Skeletal muscle cell (primary cell): Measurements from ENCODE around the gene CAMKMT.

Experiments
- DNase-seq: peaks from one replicate; pipeline ENCODE4 v3.0.0-alpha.2; 2010; ENCODE audit warnings: low read depth
- H3K4me3 ChIP-seq: 2 replicates; pipeline ENCODE4 v1.5.1; 2011; ENCODE audit warnings: low read depth, mild to moderate bottlenecking, control low read depth, low read length, moderate library complexity

Gene CAMKMT

DNA sequence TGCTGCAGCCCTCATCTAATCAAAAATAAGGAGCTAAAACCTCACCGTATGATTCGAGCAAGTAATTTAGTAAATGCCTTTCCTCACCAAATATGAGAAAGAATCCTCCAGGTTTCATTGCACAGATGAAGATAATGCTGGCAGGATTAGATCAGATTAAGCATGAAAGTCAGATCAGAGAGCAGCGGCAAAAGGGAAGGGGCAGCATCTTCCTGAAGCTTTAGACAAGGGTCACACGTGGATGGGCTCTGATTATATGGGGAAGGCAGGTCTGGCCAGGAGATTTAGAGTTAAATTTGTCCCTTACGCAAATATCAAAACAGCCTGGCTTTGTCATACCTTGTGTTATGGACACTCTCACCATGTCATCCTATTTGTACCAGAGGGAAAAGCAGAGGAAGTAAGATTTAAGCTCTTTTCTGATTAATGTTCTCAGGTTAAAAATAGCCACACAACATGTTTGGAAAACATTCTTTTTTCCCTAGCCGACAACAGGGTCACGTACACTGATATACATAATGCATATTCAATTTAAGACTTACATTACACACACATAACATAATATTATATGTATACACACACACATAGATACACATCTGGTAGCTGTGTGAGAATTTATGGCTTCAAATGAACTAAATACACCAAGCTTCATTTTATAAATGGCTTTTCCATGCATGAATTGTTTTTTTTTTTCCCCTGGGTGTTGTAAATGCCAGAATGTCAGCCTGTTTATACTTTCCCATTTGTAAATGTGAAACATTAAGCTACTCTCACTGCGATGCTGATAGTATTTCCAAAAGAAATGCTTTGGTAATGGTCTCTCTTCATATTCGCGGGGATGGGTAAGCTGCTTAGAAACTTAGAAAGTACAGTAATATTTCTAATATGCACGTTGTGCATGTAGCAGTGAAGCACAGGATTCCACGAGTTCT, 383.5 kb downstream of the CAMKMT start:
- H3K4me3 ChIP-seq: no peak overlapping the region
- DNase-seq: no peak

- no peak overlapping the region for H3K4me3 ChIP-seq
- no peak for DNase-seq
Observed at GRCh38 chr2:44745922-44746766, 384.4 kb downstream of the CAMKMT start.

GRCh38 chr2:44746856-44747615, 385.3 kb downstream of the CAMKMT start:
- no peak for DNase-seq
- no peak overlapping the region for H3K4me3 ChIP-seq

DNA sequence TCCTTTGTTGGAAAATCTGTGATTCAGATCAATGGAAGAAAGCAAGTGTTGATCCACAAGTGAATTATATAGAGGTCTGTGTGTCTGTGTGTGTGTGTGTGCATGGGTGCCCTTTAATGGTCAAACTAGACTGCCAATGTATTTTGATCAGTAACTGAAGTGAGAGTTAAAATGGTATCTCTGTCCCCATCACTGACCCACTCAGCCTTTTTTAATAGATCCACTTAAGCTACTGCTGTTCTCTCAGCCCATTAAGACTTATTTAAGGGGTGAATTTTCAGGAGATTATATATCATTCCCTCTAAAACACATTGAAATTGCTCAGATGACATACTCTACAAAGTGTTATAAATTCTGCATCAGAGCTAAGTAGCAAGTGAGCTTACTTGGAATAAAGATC, 386.0 kb downstream of the CAMKMT start:
- no peak for DNase-seq
- H3K4me3 ChIP-seq: no peak overlapping the region

- H3K4me3 ChIP-seq: no peak overlapping the region
- DNase-seq: no peak
Observed at GRCh38 chr2:44751754-44752479, 390.2 kb downstream of the CAMKMT start.

- no peak for DNase-seq
- H3K4me3 ChIP-seq: no peak overlapping the region
Observed at GRCh38 chr2:44752761-44753160, 391.0 kb downstream of the CAMKMT start.

GRCh38 chr2:44753552-44754285, 392.0 kb downstream of the CAMKMT start:
- H3K4me3 ChIP-seq: no peak overlapping the region
- peak; percentile 6 for DNase-seq

GRCh38 chr2:44758591-44758990, 396.8 kb downstream of the CAMKMT start:
- no peak for DNase-seq
- H3K4me3 ChIP-seq: no peak overlapping the region

DNA sequence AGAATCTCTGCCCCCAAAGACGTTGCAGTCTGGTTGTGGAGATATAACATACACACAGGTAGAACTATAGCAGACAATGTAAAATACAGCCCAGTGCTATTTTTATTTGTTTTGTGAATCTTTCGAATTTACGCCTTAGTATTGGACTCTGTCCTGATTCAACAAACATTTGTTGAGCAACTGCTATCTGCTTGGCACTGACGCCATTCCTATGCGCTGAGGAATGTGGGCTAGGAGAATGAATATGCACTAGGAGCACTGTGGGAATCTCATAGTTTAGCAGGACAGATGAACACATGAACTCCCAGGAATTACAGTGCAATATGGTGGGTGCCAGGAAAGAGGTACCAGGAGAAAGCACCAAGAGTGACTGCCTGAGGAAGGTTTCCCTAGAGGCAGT, 398.1 kb downstream of the CAMKMT start:
- DNase-seq: no peak
- no peak overlapping the region for H3K4me3 ChIP-seq

DNA sequence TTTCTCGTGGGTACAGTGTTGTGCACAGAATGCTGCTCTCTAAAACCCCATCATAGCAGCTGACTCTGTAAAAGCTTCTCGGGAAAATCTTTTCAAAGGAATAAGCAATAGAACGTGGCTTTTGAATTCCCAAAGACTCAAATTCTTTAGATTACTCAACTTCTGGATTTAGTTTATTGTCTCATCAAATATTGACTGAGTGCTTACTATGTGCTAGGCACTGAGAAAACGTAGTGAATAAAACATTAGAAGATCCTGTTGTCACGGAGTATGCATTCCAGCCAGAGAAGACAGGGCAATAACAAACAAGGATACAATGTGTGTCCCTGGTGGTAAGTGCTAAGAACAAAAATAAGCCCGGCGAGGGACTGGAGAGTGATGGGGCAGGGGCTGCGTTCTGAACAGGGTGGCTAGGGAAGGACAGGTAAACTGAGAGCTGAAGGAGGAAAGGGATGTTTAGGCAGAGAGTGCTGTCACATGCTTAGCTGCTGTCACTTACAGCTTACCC, 401.6 kb downstream of the CAMKMT start:
- no peak for DNase-seq
- no peak overlapping the region for H3K4me3 ChIP-seq

- H3K4me3 ChIP-seq: no peak overlapping the region
- DNase-seq: no peak
Observed at GRCh38 chr2:44766220-44766619, 404.5 kb downstream of the CAMKMT start.

- DNase-seq: no peak
- no peak overlapping the region for H3K4me3 ChIP-seq
Observed at GRCh38 chr2:44766777-44767176, 405.0 kb downstream of the CAMKMT start.

GRCh38 chr2:44767691-44768090, 405.9 kb downstream of the CAMKMT start:
- no peak for DNase-seq
- H3K4me3 ChIP-seq: no peak overlapping the region

DNA sequence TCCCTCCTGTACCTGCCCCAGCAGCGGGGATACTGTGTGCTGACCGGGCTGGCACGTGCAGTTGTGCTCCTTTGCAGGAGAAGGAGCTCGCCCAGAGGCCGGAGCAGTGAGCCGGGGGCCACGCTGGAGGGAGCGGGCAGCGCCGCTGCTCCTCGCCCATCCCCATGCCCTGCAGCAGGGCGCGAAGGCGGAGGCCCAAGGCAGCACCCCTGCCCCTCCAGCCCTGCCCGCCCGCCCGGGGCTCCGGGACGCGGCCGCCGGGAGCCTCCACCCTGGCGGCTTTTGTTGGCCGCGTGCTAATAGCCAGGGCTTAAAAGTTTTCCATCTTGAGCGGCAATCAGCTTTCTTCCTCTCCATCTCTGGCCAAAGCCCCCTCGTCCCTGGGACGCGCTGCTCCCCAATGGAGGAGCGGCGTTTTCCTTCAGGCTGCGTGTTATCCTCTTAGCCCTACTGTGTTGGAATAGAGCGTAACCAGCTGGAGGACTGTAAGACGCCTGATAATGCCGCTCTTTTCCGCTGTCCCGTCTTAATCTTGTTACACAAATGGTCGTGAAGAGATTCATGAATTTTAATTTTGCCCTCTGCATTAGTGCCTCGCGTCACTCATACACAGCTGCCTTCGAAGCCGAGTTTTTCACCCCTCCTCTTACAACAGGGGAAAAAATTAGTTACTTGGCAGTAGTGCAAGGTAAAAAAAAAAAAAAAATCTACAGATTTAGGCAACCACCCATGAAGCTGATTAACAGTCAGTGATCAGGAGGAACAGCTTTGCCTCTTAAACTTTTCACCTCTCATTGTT, 406.9 kb downstream of the CAMKMT start:
- DNase-seq: no peak
- H3K4me3 ChIP-seq: no peak overlapping the region

GRCh38 chr2:44769349-44770011, 407.7 kb downstream of the CAMKMT start:
- DNase-seq: no peak
- H3K4me3 ChIP-seq: no peak overlapping the region

DNA sequence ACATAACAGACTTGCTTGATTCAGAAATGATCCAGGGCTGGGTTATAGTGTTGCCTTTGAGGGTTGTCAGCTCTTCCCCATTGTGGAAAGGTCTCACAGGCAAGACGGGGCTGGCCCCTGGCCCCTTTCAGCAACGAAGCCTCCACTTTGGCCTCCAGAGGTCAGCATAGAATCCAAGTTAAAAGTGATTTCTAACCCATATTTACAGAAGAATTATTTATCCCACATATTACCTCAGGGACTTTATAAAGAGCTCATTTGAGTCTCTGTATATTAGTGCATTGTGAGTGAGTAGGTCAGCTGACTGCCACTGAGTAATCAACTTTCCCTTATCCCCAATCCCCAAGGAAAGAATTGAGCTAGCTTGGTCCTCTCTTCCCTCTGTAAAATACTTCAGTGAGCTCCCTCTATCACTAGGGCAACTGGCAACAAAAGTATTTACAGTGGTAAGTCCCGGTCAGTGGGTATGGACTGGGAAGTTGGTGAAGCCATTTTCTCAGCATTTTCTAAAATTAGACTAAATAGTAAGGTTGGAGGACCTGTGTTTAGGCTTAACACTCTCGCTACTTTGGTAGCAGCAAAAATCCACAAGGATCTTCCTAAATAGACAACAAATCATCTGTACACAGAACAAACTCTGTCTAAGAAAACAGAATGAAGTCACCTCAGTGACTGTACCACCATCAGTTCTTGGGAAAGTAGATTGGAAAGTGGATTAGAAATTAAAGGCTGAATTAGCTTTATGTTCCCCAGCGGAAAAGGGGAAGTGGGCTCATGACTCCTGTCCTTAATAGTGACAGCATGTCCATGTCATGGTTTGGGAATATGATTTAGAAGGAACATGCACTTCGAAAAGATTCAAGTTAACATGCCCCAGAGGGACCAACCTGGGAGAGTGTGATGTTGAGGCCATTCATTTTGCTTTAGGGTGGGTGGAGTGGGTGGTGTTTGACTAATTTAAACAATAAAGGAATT, 408.8 kb downstream of the CAMKMT start:
- no peak for DNase-seq
- H3K4me3 ChIP-seq: no peak overlapping the region
